A549 treated with GW870086 at 1 μM for 4 hours (cell line): Measurements from ENCODE around the gene CD209. TPM values are rescaled to one million over a fixed set of nuclear protein-coding genes. Genes with fewer than 3 reads are reported as not detected.

ENCODE experiments used
- total RNA-seq: library from RNA; stranded (reverse); fragments of 200-300 nt; extraction: Qiagen RNA extraction; gene quantifications from 5 replicates; pipeline ENCODE4 v1.2.3, GENCODE V29; 2022; ENCODE audit warnings: low read depth

Gene CD209
- total RNA-seq = not detected in 5 replicates

GRCh38 chr19:7746903-7747884, at the start of gene CD209:
Gene CD209 (minus strand): TSS chr19:7747534. CDS start chr19:7747511, 23 bp downstream.

GRCh38 chr19:7762719-7763293, 15.5 kb upstream of the CD209 start, which contains the start of gene CLEC4M:
Gene CLEC4M (plus strand): TSS chr19:7763243. CDS start chr19:7763267, 24 bp downstream.

GRCh38 chr19:7732045-7732444, 15.3 kb downstream of the CD209 start, which contains the start of gene CLEC4G:
Gene CLEC4G (minus strand): TSS chr19:7732110. CDS start chr19:7732102, 8 bp downstream.

GRCh38 chr19:7701654-7702457, 45.5 kb downstream of the CD209 start, which contains the start of gene FCER2:
Gene FCER2 (minus strand): TSS chr19:7702131. CDS start chr19:7699760, 2,371 bp downstream.

Other genes starting within 250 kb of the CD209 start
- 15.8 to 19.1 TPM (median 17.3 TPM) in 5 replicates for gene ZNF358, start 231.4 kb downstream of the CD209 start, total RNA-seq
- 7.1 to 13.4 TPM (median 12.1 TPM) in 5 replicates for gene MCOLN1, start 224.9 kb downstream of the CD209 start, total RNA-seq
- gene PNPLA6, start 211.8 kb downstream of the CD209 start, total RNA-seq = 29.3 to 37.6 TPM (median 34.5 TPM) in 5 replicates
- 4.0 to 5.8 TPM (median 5.0 TPM) in 5 replicates for gene CAMSAP3, start 151.7 kb downstream of the CD209 start, total RNA-seq
- 21.3 to 25.7 TPM (median 24.5 TPM) in 5 replicates for gene XAB2, start 118.0 kb downstream of the CD209 start, total RNA-seq
- gene PET100, start 117.7 kb downstream of the CD209 start, total RNA-seq = 50.7 to 71.4 TPM (median 57.1 TPM) in 5 replicates
- gene PCP2, start 113.8 kb downstream of the CD209 start, total RNA-seq = not detected in 5 replicates
- 32.9 to 41.8 TPM (median 40.6 TPM) in 5 replicates for gene STXBP2, start 110.4 kb downstream of the CD209 start, total RNA-seq
- not detected in 5 replicates for gene RETN, start 78.5 kb downstream of the CD209 start, total RNA-seq
- gene MCEMP1, start 70.4 kb downstream of the CD209 start, total RNA-seq = not detected in 5 replicates
- 52.4 to 111 TPM (median 106 TPM) in 5 replicates for gene TRAPPC5, start 66.7 kb downstream of the CD209 start, total RNA-seq
- gene FCER2, start 45.4 kb downstream of the CD209 start, total RNA-seq = not detected in 5 replicates
- gene CLEC4G, start 15.4 kb downstream of the CD209 start, total RNA-seq = not detected in 5 replicates
- gene CLEC4M, start 15.7 kb upstream of the CD209 start, total RNA-seq = not detected in 5 replicates
- gene EVI5L, start 82.7 kb upstream of the CD209 start, total RNA-seq = 1.3 to 1.7 TPM (median 1.5 TPM) in 5 replicates
- 0.22 to 0.49 TPM (median 0.41 TPM) in 5 replicates for gene PRR36, start 126.9 kb upstream of the CD209 start, total RNA-seq
- 5.1 to 7.1 TPM (median 6.3 TPM) in 5 replicates for gene LRRC8E, start 141.0 kb upstream of the CD209 start, total RNA-seq
- gene MAP2K7, start 156.3 kb upstream of the CD209 start, total RNA-seq = 10.9 to 15.6 TPM (median 14.6 TPM) in 5 replicates
- gene TGFBR3L, start 167.3 kb upstream of the CD209 start, total RNA-seq = 1.1 to 2.2 TPM (median 1.9 TPM) in 5 replicates
- gene SNAPC2, start 172.8 kb upstream of the CD209 start, total RNA-seq = 19.7 to 30.6 TPM (median 27.1 TPM) in 5 replicates
- gene CTXN1, start 178.6 kb upstream of the CD209 start, total RNA-seq = 10.4 to 21.1 TPM (median 20.1 TPM) in 5 replicates
- 24.7 to 28.6 TPM (median 27.5 TPM) in 5 replicates for gene TIMM44, start 196.1 kb upstream of the CD209 start, total RNA-seq